HepG2 (cell line): ENCODE results near the gene EIF3B. TPM values are rescaled to one million over a fixed set of nuclear protein-coding genes. Genes with fewer than 3 reads are reported as not detected.

Source experiments
- AGO1 ChIP-seq: fragments of 200-400 bp; formaldehyde crosslinking; IDR thresholded peaks from 2 replicates; pipeline ENCODE4 v1.6.1; 2017; ENCODE audit warnings: mild to moderate bottlenecking, low read depth, low read length, moderate library complexity; ENCODE audit not compliant: poor library complexity, severe bottlenecking
- HOXA3 ChIP-seq: sonication (generic); formaldehyde crosslinking; IDR thresholded peaks from 2 replicates; pipeline ENCODE4 v1.5.0; 2020; ENCODE audit warnings: missing genetic modification reagents
- IRF1 ChIP-seq: sonication (generic); formaldehyde crosslinking; IDR thresholded peaks from 2 replicates; pipeline ENCODE4 v1.4.0; 2020; ENCODE audit warnings: low read depth, mild to moderate bottlenecking, missing genetic modification reagents
- KLF16 ChIP-seq, 2 experiments: sonication (generic) in 1 of 2; formaldehyde crosslinking in 1 of 2; IDR thresholded peaks; 2 replicates each; pipeline versions ENCODE4 v1.6.1 to v1.8.0; 2016 to 2023; ENCODE audit warnings: missing genetic modification reagents in 2 of 2, missing compliant biosample characterization in 1 of 2
- MTF1 ChIP-seq: sonication (generic); formaldehyde crosslinking; IDR thresholded peaks from 2 replicates; pipeline ENCODE4 v1.5.0; 2020; ENCODE audit warnings: missing genetic modification reagents
- NFATC3 ChIP-seq: sonication (generic); formaldehyde crosslinking; IDR thresholded peaks from 2 replicates; pipeline ENCODE4 v1.5.1; 2020; ENCODE audit warnings: mild to moderate bottlenecking, missing genetic modification reagents
- RORA ChIP-seq: sonication (generic); formaldehyde crosslinking; IDR thresholded peaks from 2 replicates; pipeline ENCODE4 v1.5.0; 2020; ENCODE audit warnings: mild to moderate bottlenecking, missing genetic modification reagents, moderate library complexity
- SIX1 ChIP-seq: sonication (generic); formaldehyde crosslinking; IDR thresholded peaks from 2 replicates; pipeline ENCODE4 v1.4.0; 2020; ENCODE audit warnings: missing genetic modification reagents, borderline replicate concordance
- SIX4 ChIP-seq: sonication (generic); formaldehyde crosslinking; IDR thresholded peaks from 2 replicates; pipeline ENCODE4 v1.4.0; 2020; ENCODE audit warnings: missing genetic modification reagents
- SNAPC4 ChIP-seq: sonication (generic); formaldehyde crosslinking; IDR thresholded peaks from 2 replicates; pipeline ENCODE4 v1.4.0; 2020; ENCODE audit warnings: mild to moderate bottlenecking, missing genetic modification reagents
- TCF7L2 ChIP-seq: IDR thresholded peaks from 2 replicates; pipeline ENCODE4 v1.6.1; 2011; ENCODE audit warnings: mild to moderate bottlenecking, low read depth, low read length, moderate library complexity
- THAP11 ChIP-seq: IDR thresholded peaks from 2 replicates; pipeline ENCODE4 v1.6.1; 2016; ENCODE audit warnings: missing biosample characterization, missing genetic modification reagents
- ZBTB3 ChIP-seq: sonication (generic); formaldehyde crosslinking; IDR thresholded peaks from 2 replicates; pipeline ENCODE4 v1.4.0; 2020; ENCODE audit warnings: low read depth, mild to moderate bottlenecking, moderate library complexity, missing genetic modification reagents, borderline replicate concordance
- ZBTB7B ChIP-seq: sonication (generic); formaldehyde crosslinking; IDR thresholded peaks from 2 replicates; pipeline ENCODE4 v1.4.0; 2020; ENCODE audit warnings: missing genetic modification reagents
- ZFP37 ChIP-seq: sonication (generic); formaldehyde crosslinking; IDR thresholded peaks from 2 replicates; pipeline ENCODE4 v1.4.0; 2020; ENCODE audit warnings: missing genetic modification reagents, borderline replicate concordance
- ZNF12 ChIP-seq: sonication (generic); formaldehyde crosslinking; IDR thresholded peaks from 2 replicates; pipeline ENCODE4 v1.5.0; 2020; ENCODE audit warnings: missing genetic modification reagents
- ZNF3 ChIP-seq: IDR thresholded peaks from 2 replicates; pipeline ENCODE4 v1.7.0; 2017; ENCODE audit warnings: inconsistent platforms
- ZNF333 ChIP-seq: sonication (generic); formaldehyde crosslinking; IDR thresholded peaks from 2 replicates; pipeline ENCODE4 v1.4.0; 2020; ENCODE audit warnings: mild to moderate bottlenecking, missing genetic modification reagents, borderline replicate concordance
- ZNF350 ChIP-seq: sonication (generic); formaldehyde crosslinking; IDR thresholded peaks from 2 replicates; pipeline ENCODE4 v1.4.0; 2020; ENCODE audit warnings: mild to moderate bottlenecking, low read depth, missing genetic modification reagents, borderline replicate concordance
- ZNF678 ChIP-seq: sonication (generic); formaldehyde crosslinking; IDR thresholded peaks from 2 replicates; pipeline ENCODE4 v1.4.0; 2020; ENCODE audit warnings: mild to moderate bottlenecking, missing genetic modification reagents
- ZNF703 ChIP-seq: sonication (generic); formaldehyde crosslinking; IDR thresholded peaks from 2 replicates; pipeline ENCODE4 v1.5.1; 2020; ENCODE audit warnings: missing genetic modification reagents, mild to moderate bottlenecking, moderate library complexity, borderline replicate concordance
- ZNF782 ChIP-seq: sonication (generic); formaldehyde crosslinking; IDR thresholded peaks from 2 replicates; pipeline ENCODE4 v1.4.0; 2020; ENCODE audit warnings: missing genetic modification reagents, mild to moderate bottlenecking, borderline replicate concordance
- polyA plus RNA-seq, 8 experiments: library from polyadenylated mRNA; depleted of rRNA in 3 of 8; stranded (reverse) in 7 of 8; unstranded in 1 of 8; fragments of >200 nt; fragmentation: Illumina TruSeq in 4 of 8; extraction: Trizol in 4 of 8; gene quantifications; 2 replicates each; pipeline versions ENCODE4 v1.2.1 to v1.2.3, GENCODE V29; 2011 to 2016; ENCODE audit warnings: low read depth in 4 of 8, missing spikeins in 1 of 8, mixed read lengths in 1 of 8; ENCODE audit not compliant: insufficient read depth in 1 of 8
- total RNA-seq, 5 experiments: library from RNA; depleted of rRNA; stranded (reverse); fragments of >200 nt; fragmentation: Illumina TruSeq; extraction: Trizol; gene quantifications; 2 replicates each; pipeline ENCODE4 v1.2.3, GENCODE V29; 2016; ENCODE audit warnings: low read depth in 1 of 5
- TF ChIP-seq, protein P1 (sequence below): sonication (generic); formaldehyde crosslinking; IDR thresholded peaks from 2 replicates; pipeline ENCODE4 v1.4.0; 2020; ENCODE audit warnings: missing genetic modification reagents

Gene EIF3B
- total and polyA plus RNA-seq, 2 of the 13 experiments (the other 11 are each of a cell fraction or from before 2014, with no cell fraction given), result 92.2 to 241 TPM

DNA sequence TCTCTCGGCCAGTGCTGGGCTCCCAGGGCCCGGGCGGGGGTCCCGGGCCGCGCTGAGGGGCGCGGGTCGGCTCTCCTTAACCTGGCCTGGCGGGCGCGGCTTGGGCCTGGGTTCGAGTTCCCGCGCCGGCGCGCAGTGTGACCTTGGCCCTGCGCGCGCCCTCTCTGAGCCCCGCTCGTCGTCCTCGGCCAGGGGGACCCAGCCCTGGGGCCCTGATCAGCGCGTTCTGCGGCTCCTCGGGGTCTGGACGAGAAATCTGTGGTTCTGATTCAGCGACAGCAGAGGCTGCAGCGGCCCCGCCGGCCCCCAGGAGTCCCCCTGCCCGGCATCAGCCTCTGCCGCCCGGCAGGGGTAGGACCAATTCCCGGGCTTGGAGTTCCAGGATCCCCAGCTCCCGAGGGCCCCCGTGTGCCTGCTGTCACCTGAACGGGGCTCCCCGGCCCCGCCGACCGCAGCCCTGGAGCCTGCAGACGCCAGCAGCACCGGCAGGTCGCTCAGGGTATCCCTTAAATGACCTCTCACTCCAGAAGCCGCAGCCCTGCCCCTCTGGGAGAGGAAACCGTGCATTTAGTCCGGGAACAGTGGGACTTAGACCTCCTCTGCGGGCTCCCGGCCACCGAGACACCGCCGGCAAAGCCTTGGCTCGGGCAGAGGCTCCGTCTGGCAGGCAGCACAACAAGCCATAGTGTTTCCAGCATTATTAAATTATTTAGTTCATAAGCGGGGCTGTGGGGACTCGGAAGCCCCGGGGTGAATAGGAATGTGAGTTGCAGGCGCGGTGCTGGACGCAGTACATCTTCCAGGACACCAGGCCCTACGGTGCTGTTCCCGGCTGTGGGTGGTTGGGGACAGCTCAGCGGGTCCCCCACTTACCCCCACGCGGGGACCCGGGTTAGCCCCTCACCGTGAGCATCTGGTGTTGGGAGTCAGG is 49.4 kb downstream of the EIF3B start (continued):
- 0 out of 2 replicates have a peak, but pooled peaks have one; percentile 50 for TF ChIP-seq SNAPC4 (CRISPR knock-in tag)
- no peak for TF ChIP-seq AGO1
- no peak for TF ChIP-seq ZNF3
- no peak for TF ChIP-seq SIX1 (CRISPR knock-in tag)
- no peak for TF ChIP-seq NFATC3 (CRISPR knock-in tag)
- TF ChIP-seq ZNF782, result no peak
- TF ChIP-seq SIX4 (CRISPR knock-in tag), result no peak
- TF ChIP-seq ZNF350, result no peak
- TF ChIP-seq RORA (CRISPR knock-in tag), result no peak
- TF ChIP-seq THAP11 (CRISPR knock-in tag), result no peak
- no peak for TF ChIP-seq IRF1
- no peak for TF ChIP-seq ZBTB7B
- TF ChIP-seq ZNF703 (CRISPR knock-in tag), result no peak
- no peak for TF ChIP-seq ZNF12 (CRISPR knock-in tag)
- TF ChIP-seq ZFP37, result no peak
- no peak for TF ChIP-seq ZNF678 (CRISPR knock-in tag)
- no peak for TF ChIP-seq HOXA3 (CRISPR knock-in tag)
- TF ChIP-seq ZNF333, result no peak
- TF ChIP-seq ZBTB3 (CRISPR knock-in tag), result no peak
- TF ChIP-seq TCF7L2, result no peak
- TF ChIP-seq, protein P1, sequence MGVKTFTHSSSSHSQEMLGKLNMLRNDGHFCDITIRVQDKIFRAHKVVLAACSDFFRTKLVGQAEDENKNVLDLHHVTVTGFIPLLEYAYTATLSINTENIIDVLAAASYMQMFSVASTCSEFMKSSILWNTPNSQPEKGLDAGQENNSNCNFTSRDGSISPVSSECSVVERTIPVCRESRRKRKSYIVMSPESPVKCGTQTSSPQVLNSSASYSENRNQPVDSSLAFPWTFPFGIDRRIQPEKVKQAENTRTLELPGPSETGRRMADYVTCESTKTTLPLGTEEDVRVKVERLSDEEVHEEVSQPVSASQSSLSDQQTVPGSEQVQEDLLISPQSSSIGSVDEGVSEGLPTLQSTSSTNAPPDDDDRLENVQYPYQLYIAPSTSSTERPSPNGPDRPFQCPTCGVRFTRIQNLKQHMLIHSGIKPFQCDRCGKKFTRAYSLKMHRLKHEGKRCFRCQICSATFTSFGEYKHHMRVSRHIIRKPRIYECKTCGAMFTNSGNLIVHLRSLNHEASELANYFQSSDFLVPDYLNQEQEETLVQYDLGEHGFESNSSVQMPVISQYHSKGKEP, result no peak
- no peak for TF ChIP-seq MTF1 (CRISPR knock-in tag)
- no peak for TF ChIP-seq KLF16 (CRISPR knock-in tag; IDR thresholded peaks at IDR 0.05)
